ENCODE results near the gene RCOR3.

RCOR3 gene

DNA sequence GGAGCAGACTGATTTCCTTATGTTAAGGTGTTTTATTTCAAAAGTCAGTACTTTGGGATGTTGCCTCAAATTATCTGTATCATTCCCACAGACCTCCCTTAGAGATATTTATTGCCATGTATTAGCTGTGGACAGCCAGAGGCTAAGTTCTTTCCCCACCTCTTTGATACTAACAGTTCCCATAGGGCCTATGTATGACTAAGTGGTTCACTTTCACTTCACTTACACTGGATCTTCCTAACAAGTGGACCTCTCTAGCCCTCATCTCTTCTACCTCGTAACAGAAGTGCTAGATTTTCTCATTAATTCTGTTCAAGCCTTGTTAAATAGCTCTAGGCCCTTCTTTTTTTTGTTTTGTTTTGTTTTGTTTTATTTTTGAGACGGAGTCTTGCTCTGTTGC is 73.7 kb downstream of the RCOR3 start:
- H3K4me3 Mint-ChIP-seq = no peak overlapping the region

DNA sequence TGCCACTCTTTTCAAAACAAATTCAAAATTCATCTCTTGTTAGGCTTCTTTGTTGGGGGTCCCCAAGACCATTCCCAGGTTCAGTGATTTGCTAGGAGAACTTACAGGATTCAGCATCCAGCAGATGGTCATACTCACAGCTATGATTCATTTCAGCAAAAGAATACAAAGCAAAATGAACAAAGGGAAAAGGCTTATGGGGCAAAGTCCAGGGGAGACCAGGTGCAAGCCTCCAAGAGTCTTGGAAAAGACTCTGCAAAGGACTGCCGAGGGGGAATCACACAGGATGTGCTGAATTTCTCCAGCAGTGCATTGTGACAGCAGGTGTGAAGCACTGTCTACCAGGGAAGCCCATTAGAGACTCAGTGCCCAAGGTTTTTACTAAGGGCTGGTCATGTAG is 74.7 kb downstream of the RCOR3 start:
- peaks cover 81 to 85% of the 10 kb centered on the region in 2 donors for H3K4me1 Mint-ChIP-seq (ENCODE audit: low read depth in 2 of 2)
- no peaks in the 10 kb centered on the region for H3K9me3 Mint-ChIP-seq
- DNase-seq (no peak), ATAC-seq (replicated peaks) (no peak)
- peak overlapping the region; percentile 76 to 81 for H3K27ac Mint-ChIP-seq
- H3K4me3 Mint-ChIP-seq = peak overlapping the region in 1 of 2 donors; percentile 20
- peaks cover 12% of the 10 kb centered on the region for H3K36me3 Mint-ChIP-seq (ENCODE audit: insufficient read depth)
- H3K27me3 Mint-ChIP-seq = no peaks in the 10 kb centered on the region

More for the DNA sequence above, 73.7 kb downstream of the RCOR3 start:
- Mint-ChIP-seq H3K27me3 (no peaks in the 10 kb centered on the region), H3K36me3 (ENCODE audit: insufficient read depth) (peaks cover 16% of the 10 kb centered on the region), H3K27ac (peak overlapping the region; percentile 50 to 81), H3K9me3 (no peaks in the 10 kb centered on the region), H3K4me1 (ENCODE audit: low read depth in 2 of 2) (peaks cover 85 to 93% of the 10 kb centered on the region in 2 donors)
- no peak for DNase-seq
- ATAC-seq (replicated peaks) = no peak

DNA sequence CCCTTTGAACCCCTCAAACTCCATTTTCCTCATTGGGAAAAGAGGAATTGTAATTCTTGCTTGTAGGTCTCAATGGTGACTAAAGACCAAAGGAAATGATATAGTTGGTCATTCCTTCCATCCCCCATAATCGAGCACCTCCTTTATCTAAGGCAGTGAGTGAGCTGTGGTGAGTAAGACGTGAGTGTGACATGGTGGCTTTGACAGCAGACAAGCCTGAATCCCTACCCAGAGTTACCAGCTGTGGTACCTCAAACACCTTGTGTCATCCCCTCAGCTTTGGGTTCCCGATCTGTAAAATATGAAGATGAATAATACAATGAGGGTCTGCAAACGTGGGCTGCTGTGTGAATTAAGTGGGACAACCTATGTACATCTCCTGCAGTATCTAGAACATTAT is 75.8 kb downstream of the RCOR3 start:
- Mint-ChIP-seq H3K4me3 (peak overlapping the region; percentile 69 to 71), H3K9me3 (no peaks in the 10 kb centered on the region), H3K4me1 (ENCODE audit: low read depth in 2 of 2) (peaks cover 78 to 82% of the 10 kb centered on the region in 2 donors), H3K27ac (peak overlapping the region; percentile 76 to 81), H3K27me3 (no peaks in the 10 kb centered on the region), H3K36me3 (ENCODE audit: insufficient read depth) (peaks cover 12% of the 10 kb centered on the region)
- ATAC-seq (replicated peaks) (peak; percentile 70), DNase-seq (no peak)

DNA sequence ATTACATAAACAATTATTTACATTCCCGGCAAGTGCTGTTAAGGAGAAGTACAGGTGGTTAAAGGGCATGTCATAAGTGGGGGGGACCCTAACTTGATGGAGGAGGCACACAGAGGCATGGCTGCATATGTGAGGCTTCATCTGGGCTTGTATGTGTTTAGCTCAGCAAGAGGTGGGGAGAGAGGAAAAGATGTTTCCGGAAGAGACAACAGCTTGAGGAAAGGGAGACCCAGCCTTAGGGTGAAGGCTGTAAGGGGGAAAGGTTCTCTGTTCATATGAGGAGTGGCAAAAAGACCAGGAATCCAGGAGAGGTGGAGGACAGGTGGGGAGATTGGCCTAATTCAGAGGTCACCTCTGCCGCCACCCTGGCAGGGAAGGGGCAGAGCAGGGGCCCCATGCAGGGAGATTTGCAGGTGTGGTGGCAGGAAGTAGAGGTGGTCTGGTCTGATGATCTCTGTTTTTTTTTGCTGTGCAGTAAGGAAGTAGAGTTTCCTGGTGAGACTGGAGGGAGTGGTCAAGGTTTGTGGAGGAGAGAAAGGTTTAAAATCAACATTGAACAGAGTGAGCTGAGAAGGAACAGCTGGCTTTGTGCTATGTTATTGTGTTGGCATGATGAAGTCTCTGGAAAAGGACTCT is 76.5 kb downstream of the RCOR3 start:
- ATAC-seq (replicated peaks) (peak; percentile 79), DNase-seq (no peak)
- Mint-ChIP-seq H3K4me3 (peak overlapping the region; percentile 69 to 71), H3K27me3 (no peaks in the 10 kb centered on the region), H3K4me1 (ENCODE audit: low read depth in 2 of 2) (peaks cover 73 to 81% of the 10 kb centered on the region in 2 donors), H3K27ac (peak overlapping the region; percentile 76 to 81), H3K36me3 (ENCODE audit: insufficient read depth) (peaks cover 6% of the 10 kb centered on the region), H3K9me3 (no peaks in the 10 kb centered on the region)

- no peak for ATAC-seq (replicated peaks)
- Mint-ChIP-seq H3K36me3 (ENCODE audit: insufficient read depth) (peaks cover 6% of the 10 kb centered on the region), H3K4me1 (ENCODE audit: low read depth in 2 of 2) (peaks cover 73 to 81% of the 10 kb centered on the region in 2 donors), H3K9me3 (no peaks in the 10 kb centered on the region), H3K27me3 (no peaks in the 10 kb centered on the region), H3K27ac (peak overlapping the region; percentile 76 to 81), H3K4me3 (peak overlapping the region; percentile 69 to 71)
- no peak for DNase-seq
Measured at GRCh38 chr1:211336161-211336560, 77.0 kb downstream of the RCOR3 start.

- peak overlapping the region; percentile 69 to 71 for H3K4me3 Mint-ChIP-seq
Measured at GRCh38 chr1:211336775-211337174, 77.6 kb downstream of the RCOR3 start.

DNA sequence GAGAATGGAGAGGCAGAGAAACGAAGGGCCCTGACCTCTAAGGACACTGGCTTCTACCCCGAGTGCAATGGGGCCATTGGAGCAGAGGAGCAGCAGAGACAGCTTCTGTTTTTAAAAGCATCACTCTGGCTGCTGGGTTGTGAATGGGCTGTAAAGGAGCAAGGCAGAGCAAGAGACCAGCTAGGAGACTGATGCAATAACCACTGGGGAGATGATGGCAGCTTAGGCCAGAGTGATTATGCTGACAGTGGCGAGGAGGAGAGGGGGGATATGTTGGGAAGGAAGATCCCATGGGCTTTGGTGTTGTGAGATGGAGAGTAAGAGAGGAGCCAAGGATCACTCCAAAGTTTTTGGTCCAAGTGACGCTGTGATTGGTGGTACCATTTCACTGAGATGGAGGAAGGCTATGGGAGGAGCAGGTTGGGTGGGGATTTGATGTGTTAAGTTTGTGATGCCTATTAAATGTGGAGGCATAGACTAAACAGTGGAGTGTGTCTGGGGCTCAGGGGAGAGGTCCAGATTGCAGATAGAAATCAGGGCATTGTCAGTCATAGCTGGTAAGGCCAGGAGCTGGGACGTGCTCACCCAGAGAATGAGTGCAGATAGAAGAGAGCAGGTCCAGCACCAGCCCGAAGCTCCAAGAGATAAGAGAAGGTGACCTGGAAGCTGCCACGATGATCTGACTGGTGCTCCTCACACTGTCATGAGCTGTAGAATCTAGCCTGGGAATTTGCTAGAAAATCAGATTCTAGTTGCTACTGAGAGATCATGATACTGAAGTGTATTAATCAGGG is 78.5 kb downstream of the RCOR3 start:
- Mint-ChIP-seq H3K27ac (peak overlapping the region; percentile 76 to 81), H3K9me3 (no peaks in the 10 kb centered on the region), H3K36me3 (ENCODE audit: insufficient read depth) (peaks cover 3% of the 10 kb centered on the region), H3K4me3 (peak overlapping the region; percentile 69 to 71), H3K27me3 (no peaks in the 10 kb centered on the region), H3K4me1 (ENCODE audit: low read depth in 2 of 2) (peaks cover 71 to 79% of the 10 kb centered on the region in 2 donors)
- DNase-seq (no peak), ATAC-seq (replicated peaks) (no peak)

More at GRCh38 chr1:211336775-211337174, 77.6 kb downstream of the RCOR3 start:
- peak overlapping the region; percentile 76 to 81 for H3K27ac Mint-ChIP-seq
- no peak for ATAC-seq (replicated peaks)
- no peaks in the 10 kb centered on the region for H3K9me3 Mint-ChIP-seq
- H3K36me3 Mint-ChIP-seq (ENCODE audit: insufficient read depth) = peaks cover 5% of the 10 kb centered on the region
- no peak for DNase-seq
- no peaks in the 10 kb centered on the region for H3K27me3 Mint-ChIP-seq
- H3K4me1 Mint-ChIP-seq (ENCODE audit: low read depth in 2 of 2) = peaks cover 74 to 82% of the 10 kb centered on the region in 2 donors

GRCh38 chr1:211338224-211338620 is 79.1 kb downstream of the RCOR3 start:
- Mint-ChIP-seq H3K4me1 (ENCODE audit: low read depth in 2 of 2) (peaks cover 73 to 78% of the 10 kb centered on the region in 2 donors), H3K9me3 (no peaks in the 10 kb centered on the region), H3K36me3 (ENCODE audit: insufficient read depth) (peaks cover 3% of the 10 kb centered on the region), H3K4me3 (no peak overlapping the region), H3K27me3 (no peaks in the 10 kb centered on the region), H3K27ac (peak overlapping the region; percentile 19 to 81)
- DNase-seq = no peak
- ATAC-seq (replicated peaks) = no peak

GRCh38 chr1:211339631-211340041 is 80.5 kb downstream of the RCOR3 start:
- peaks cover 70 to 76% of the 10 kb centered on the region in 2 donors for H3K4me1 Mint-ChIP-seq (ENCODE audit: low read depth in 2 of 2)
- H3K27ac Mint-ChIP-seq = peak overlapping the region; percentile 77 to 84
- no peaks in the 10 kb centered on the region for H3K36me3 Mint-ChIP-seq (ENCODE audit: insufficient read depth)
- H3K4me3 Mint-ChIP-seq = peak overlapping the region; percentile 56 to 65
- H3K27me3 Mint-ChIP-seq = no peaks in the 10 kb centered on the region
- DNase-seq (no peak), ATAC-seq (replicated peaks) (peak; percentile 43)
- H3K9me3 Mint-ChIP-seq = no peaks in the 10 kb centered on the region

DNA sequence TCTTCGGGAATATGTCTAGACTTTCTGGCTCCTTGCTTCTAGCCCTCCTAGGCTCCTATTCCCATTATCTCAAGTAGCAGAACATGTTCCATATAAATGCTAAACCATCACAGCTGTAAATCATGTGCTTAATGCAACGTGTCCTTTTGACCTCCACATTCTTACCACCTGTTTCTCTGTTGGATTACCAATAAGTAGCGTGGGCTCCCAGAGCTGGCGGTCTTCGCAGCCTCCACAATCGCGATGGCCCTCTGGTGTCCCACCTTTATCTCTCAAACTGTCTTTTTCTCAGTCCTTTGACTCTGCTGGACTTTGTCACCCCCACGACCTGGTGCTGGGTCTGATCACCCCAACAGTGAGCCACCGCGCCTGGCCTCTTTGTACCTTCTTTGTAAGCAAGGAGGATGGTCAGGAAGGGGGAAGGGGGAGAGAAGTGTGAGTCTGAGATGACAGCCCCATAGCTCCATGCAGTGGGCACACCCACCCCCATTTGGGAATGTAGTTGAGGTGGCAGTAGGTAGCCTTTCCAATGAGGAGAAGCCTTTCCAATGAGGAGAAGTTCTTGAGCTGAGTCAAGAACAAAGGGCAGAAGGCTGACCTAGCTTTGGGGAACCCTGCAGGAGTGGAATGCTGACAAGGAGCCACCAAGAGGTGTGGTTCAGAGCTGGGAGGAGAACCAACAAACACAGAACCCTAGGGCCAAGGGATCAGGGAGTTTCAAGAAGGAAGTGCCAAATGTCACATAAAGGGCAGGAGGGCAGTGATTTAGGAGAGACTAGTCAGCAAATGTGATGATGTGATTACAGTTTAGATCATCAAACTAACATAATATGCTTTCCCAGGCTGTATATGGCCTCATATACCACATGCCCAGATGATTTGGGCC is 81.7 kb downstream of the RCOR3 start:
- H3K27me3 Mint-ChIP-seq = no peaks in the 10 kb centered on the region
- DNase-seq (no peak), ATAC-seq (replicated peaks) (no peak)
- no peaks in the 10 kb centered on the region for H3K9me3 Mint-ChIP-seq
- peak overlapping the region; percentile 75 to 88 for H3K27ac Mint-ChIP-seq
- no peaks in the 10 kb centered on the region for H3K36me3 Mint-ChIP-seq (ENCODE audit: insufficient read depth)
- H3K4me3 Mint-ChIP-seq = peak overlapping the region in 1 of 2 donors; percentile 28
- peaks cover 62 to 71% of the 10 kb centered on the region in 2 donors for H3K4me1 Mint-ChIP-seq (ENCODE audit: low read depth in 2 of 2)

GRCh38 chr1:211341999-211342398 is 82.8 kb downstream of the RCOR3 start:
- ATAC-seq (replicated peaks) (no peak), DNase-seq (no peak)
- Mint-ChIP-seq H3K9me3 (no peaks in the 10 kb centered on the region), H3K4me1 (ENCODE audit: low read depth in 2 of 2) (peaks cover 55 to 64% of the 10 kb centered on the region in 2 donors), H3K36me3 (ENCODE audit: insufficient read depth) (no peaks in the 10 kb centered on the region), H3K4me3 (no peak overlapping the region), H3K27me3 (no peaks in the 10 kb centered on the region), H3K27ac (peak overlapping the region in 1 of 2 donors; percentile 32)

DNA sequence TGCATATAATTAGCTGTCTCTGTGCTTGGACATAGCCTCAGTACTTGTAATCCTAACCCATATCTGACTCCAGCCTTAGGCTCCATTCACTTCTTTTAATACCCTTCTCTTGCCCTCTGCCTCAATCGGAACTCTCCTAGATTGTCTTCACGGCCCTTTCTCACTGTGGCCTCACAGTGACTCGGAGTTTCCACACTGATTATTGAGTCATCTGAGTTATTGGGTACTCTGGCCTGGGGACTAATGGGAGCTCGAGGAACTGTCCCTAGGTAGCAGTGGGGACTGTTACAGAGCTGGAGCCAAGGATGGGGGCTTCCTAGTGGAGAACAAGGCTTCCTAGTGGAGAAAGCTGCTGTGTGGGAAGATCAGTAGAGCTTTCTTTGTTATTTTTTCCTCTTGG is 84.4 kb downstream of the RCOR3 start:
- peaks cover 50 to 60% of the 10 kb centered on the region in 2 donors for H3K4me1 Mint-ChIP-seq (ENCODE audit: low read depth in 2 of 2)
- H3K36me3 Mint-ChIP-seq (ENCODE audit: insufficient read depth) = no peaks in the 10 kb centered on the region
- no peak for ATAC-seq (replicated peaks)
- H3K27ac Mint-ChIP-seq = peak overlapping the region; percentile 32 to 73
- H3K4me3 Mint-ChIP-seq = no peak overlapping the region
- DNase-seq = no peak
- H3K27me3 Mint-ChIP-seq = no peaks in the 10 kb centered on the region
- H3K9me3 Mint-ChIP-seq = no peaks in the 10 kb centered on the region

GRCh38 chr1:211344152-211344618 is 85.0 kb downstream of the RCOR3 start:
- ATAC-seq (replicated peaks) = peak; percentile 24
- no peaks in the 10 kb centered on the region for H3K36me3 Mint-ChIP-seq (ENCODE audit: insufficient read depth)
- no peaks in the 10 kb centered on the region for H3K27me3 Mint-ChIP-seq
- no peak overlapping the region for H3K4me3 Mint-ChIP-seq
- peaks cover 46 to 59% of the 10 kb centered on the region in 2 donors for H3K4me1 Mint-ChIP-seq (ENCODE audit: low read depth in 2 of 2)
- DNase-seq = no peak
- H3K27ac Mint-ChIP-seq = peak overlapping the region; percentile 32 to 80
- no peaks in the 10 kb centered on the region for H3K9me3 Mint-ChIP-seq
